T-cell (primary cell): ENCODE measurements around the gene SDK2. TPM values are rescaled to one million over a fixed set of nuclear protein-coding genes. Genes with fewer than 3 reads are reported as not detected.

Source experiments
- ATAC-seq, 4 experiments: fragments of 200-7000 bp in 3 of 4; fragments of 150-1000 bp in 1 of 4; cut with Tn5 transposase; replicated peaks in 1 of 4; 1 replicate in 3 of 4; 2 replicates in 1 of 4; pipeline ENCODE4 v1.10.0; 2021; ENCODE audit warnings: moderate library complexity in 3 of 4, mild to moderate bottlenecking in 2 of 4, moderate number of reproducible peaks in 1 of 4
- CTCF ChIA-PET, 2 donors: fragments of 300-600 bp; sonication (Branson Sonifier 250); formaldehyde crosslinking; loops; one replicate each; lab custom pipeline; 2022; ENCODE audit warnings: antibody characterized with exemption in 2 of 2; lab: Charles Lee
- POLR2A ChIA-PET, 2 donors: fragments of 300-600 bp; sonication (Branson Sonifier 250); formaldehyde crosslinking; loops; one replicate each; lab custom pipeline; 2022; ENCODE audit warnings: antibody characterized with exemption in 2 of 2; lab: Charles Lee
- DNase-seq, 35 experiments: peaks; one replicate each; pipeline versions ENCODE4 v3.0.0 to v3.0.0-alpha.2; 2013 to 2023
- H3K27ac ChIP-seq: one replicate; pipeline ENCODE4 v1.5.1; 2013; ENCODE audit warnings: low read length
- H3K27me3 ChIP-seq, 2 experiments: replicated peaks in 1 of 2; 1 replicate in 1 of 2; 2 replicates in 1 of 2; pipeline versions ENCODE4 v1.6.1 to v1.7.0; 2013; ENCODE audit warnings: low read length in 1 of 2, mixed read lengths in 1 of 2; ENCODE audit not compliant: control insufficient read depth in 2 of 2, insufficient read depth in 2 of 2; ENCODE audit errors: extremely low read depth in 1 of 2
- H3K36me3 ChIP-seq, 2 donors: 1 replicate in 1 of 2; 2 replicates in 1 of 2; pipeline versions ENCODE4 v1.6.1 to v1.7.0; 2013; ENCODE audit warnings: low read length in 1 of 2; ENCODE audit not compliant: control insufficient read depth in 2 of 2, insufficient read depth in 1 of 2; ENCODE audit errors: extremely low read depth in 1 of 2
- H3K4me1 ChIP-seq, 2 experiments: 1 replicate in 1 of 2; 2 replicates in 1 of 2; pipeline versions ENCODE4 v1.6.1 to v1.7.0; 2013; ENCODE audit warnings: low read length in 2 of 2, mixed read lengths in 1 of 2; ENCODE audit not compliant: insufficient read depth in 2 of 2, control insufficient read depth in 1 of 2; ENCODE audit errors: extremely low read depth in 1 of 2
- H3K4me3 ChIP-seq, 2 donors: 1 replicate in 1 of 2; 2 replicates in 1 of 2; pipeline versions ENCODE4 v1.5.1 to v1.7.0; 2013; ENCODE audit warnings: mild to moderate bottlenecking in 2 of 2, low read length in 1 of 2, moderate library complexity in 1 of 2; ENCODE audit not compliant: control insufficient read depth in 1 of 2; ENCODE audit errors: extremely low read depth in 1 of 2
- H3K9me3 ChIP-seq: 2 replicates; pipeline ENCODE4 v1.7.0; 2013
- H3K27ac Mint-ChIP-seq, 2 donors: one replicate each; pipeline ENCODE4 v1.8.0; 2020 to 2021; ENCODE audit warnings: mild to moderate bottlenecking in 2 of 2, mixed read lengths in 2 of 2
- H3K27me3 Mint-ChIP-seq, 2 donors: one replicate each; pipeline ENCODE4 v1.8.0; 2021 to 2022; ENCODE audit warnings: mixed read lengths in 2 of 2
- H3K36me3 Mint-ChIP-seq: one replicate; pipeline ENCODE4 v1.8.0; 2021; ENCODE audit warnings: mixed read lengths
- H3K4me1 Mint-ChIP-seq, 3 donors: one replicate each; pipeline ENCODE4 v1.8.0; 2020 to 2022; ENCODE audit warnings: mixed read lengths in 3 of 3, mild to moderate bottlenecking in 1 of 3
- H3K4me3 Mint-ChIP-seq, 3 donors: one replicate each; pipeline ENCODE4 v1.8.0; 2020 to 2022; ENCODE audit warnings: mild to moderate bottlenecking in 3 of 3, mixed read lengths in 3 of 3, moderate library complexity in 3 of 3
- H3K9me3 Mint-ChIP-seq, 3 donors: one replicate each; pipeline ENCODE4 v1.8.0; 2020 to 2022; ENCODE audit warnings: mixed read lengths in 3 of 3
- WGBS: methylation state at CpG from one replicate; pipeline ENCODE4 v1.1.5; 2013; ENCODE audit warnings: missing lambda C conversion rate; ENCODE audit not compliant: insufficient coverage; 5-methylcytosine and 5-hydroxymethylcytosine counted together
- total RNA-seq, 35 experiments: library from RNA in 6 of 35; stranded (reverse) in 6 of 35; fragments of 120-200 nt in 1 of 35; gene quantifications; one replicate each; pipeline versions ENCODE4 v1.2.1 to v1.2.4 and lab custom pipeline; 2013 to 2026

The SDK2 gene
- total RNA-seq, 5 donors from 2014 or later (not counting 1 experiment from before 2014, with no cell fraction given) = 2.9 to 8.3 (median 4.8) TPM

DNA sequence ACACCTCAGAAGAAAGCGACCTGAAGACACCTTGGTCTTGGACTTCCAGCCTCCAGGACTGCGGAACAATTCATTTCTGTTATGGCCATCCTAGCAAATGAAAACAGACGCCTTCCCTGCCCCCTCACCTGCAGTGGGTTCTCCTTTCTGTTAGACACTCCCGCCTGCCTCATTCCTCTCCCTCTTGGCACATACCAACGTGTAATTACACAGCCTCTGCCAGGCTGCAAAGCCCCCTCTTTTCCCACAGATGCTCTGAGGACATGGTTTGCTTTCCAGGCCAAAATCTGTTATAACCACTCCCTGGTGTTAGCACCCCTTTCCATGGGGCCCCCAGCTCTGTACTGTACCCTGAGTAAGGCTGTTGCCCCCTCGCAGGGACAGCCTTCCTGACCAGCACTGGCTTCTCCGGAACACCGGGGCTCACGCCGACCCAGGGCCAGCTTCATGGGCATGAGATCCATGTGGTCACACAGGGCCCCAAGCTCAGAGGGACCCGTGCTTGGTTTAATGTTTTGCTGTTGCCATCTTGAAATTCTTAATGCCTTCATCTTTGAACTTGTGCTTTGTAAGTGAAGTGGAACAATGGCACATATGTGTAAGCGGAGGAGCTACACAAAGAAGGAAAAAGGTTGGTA lies 64.1 kb downstream of the SDK2 start:
- Mint-ChIP-seq H3K4me1 (peaks cover 3 to 22% (median 5%) of the 10 kb centered on the region in 3 donors), H3K9me3 (no peaks in the 10 kb centered on the region), H3K27ac (no peak overlapping the region), H3K27me3 (peaks cover 0 to 6% of the 10 kb centered on the region in 2 donors), H3K36me3 (no peaks in the 10 kb centered on the region), H3K4me3 (no peak overlapping the region)
- Histone ChIP-seq H3K27me3 (peaks cover 0 to 3% of the 10 kb centered on the region in 2 experiments), H3K4me3 (no peak overlapping the region), H3K4me1 (peaks cover 0 to 2% of the 10 kb centered on the region in 2 experiments), H3K36me3 (peaks cover 0 to 2% of the 10 kb centered on the region in 2 donors), H3K9me3 (no peaks in the 10 kb centered on the region), H3K27ac (no peak overlapping the region)
- no peak for DNase-seq
- 85% methylated on average over 12 of the region's 12 CpGs for WGBS
- CTCF ChIA-PET = no interaction called here
- POLR2A ChIA-PET = no interaction called here
- no peak for ATAC-seq

DNA sequence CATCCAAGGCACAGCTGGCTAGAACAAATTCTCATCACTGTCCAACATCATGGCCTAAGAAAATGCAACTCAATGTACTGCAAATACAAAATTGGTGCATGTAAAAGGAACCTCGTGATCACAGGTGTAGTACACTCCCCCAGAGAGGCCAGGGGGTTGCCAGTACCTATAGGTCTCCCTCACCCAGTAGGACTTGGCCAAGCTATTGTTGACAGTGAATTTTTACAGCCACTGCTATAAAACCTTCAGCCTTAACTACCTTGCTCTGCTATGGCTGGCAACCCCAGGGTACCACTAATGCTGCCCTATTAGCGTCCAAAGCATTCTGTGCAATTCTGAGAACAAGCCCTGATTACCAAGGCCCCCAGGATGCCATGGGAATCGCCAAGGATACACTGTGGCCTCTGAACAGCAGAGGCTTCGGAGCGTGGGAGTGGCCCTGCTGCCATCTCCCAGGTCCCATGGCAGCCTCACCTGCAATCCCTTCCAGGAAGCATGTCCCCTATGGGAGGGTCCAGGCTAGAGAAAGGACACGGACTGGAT lies 67.6 kb downstream of the SDK2 start:
- Mint-ChIP-seq H3K9me3 (no peaks in the 10 kb centered on the region), H3K27me3 (peaks cover 0 to 9% of the 10 kb centered on the region in 2 donors), H3K4me3 (no peak overlapping the region), H3K27ac (no peak overlapping the region), H3K4me1 (peaks cover 8 to 43% (median 16%) of the 10 kb centered on the region in 3 donors), H3K36me3 (no peaks in the 10 kb centered on the region)
- no peak for ATAC-seq
- H3K4me1 ChIP-seq = peaks cover 0 to 8% of the 10 kb centered on the region in 2 experiments
- peaks cover 0 to 2% of the 10 kb centered on the region in 2 donors for H3K36me3 ChIP-seq
- ChIA-PET POLR2A (no interaction called here), CTCF (no interaction called here)
- no peak for DNase-seq
- no peaks in the 10 kb centered on the region for H3K9me3 ChIP-seq
- 64% methylated on average over 4 of the region's 6 CpGs for WGBS
- H3K4me3 ChIP-seq = no peak overlapping the region
- no peak overlapping the region for H3K27ac ChIP-seq
- H3K27me3 ChIP-seq = peaks cover 0 to 17% of the 10 kb centered on the region in 2 experiments

DNA sequence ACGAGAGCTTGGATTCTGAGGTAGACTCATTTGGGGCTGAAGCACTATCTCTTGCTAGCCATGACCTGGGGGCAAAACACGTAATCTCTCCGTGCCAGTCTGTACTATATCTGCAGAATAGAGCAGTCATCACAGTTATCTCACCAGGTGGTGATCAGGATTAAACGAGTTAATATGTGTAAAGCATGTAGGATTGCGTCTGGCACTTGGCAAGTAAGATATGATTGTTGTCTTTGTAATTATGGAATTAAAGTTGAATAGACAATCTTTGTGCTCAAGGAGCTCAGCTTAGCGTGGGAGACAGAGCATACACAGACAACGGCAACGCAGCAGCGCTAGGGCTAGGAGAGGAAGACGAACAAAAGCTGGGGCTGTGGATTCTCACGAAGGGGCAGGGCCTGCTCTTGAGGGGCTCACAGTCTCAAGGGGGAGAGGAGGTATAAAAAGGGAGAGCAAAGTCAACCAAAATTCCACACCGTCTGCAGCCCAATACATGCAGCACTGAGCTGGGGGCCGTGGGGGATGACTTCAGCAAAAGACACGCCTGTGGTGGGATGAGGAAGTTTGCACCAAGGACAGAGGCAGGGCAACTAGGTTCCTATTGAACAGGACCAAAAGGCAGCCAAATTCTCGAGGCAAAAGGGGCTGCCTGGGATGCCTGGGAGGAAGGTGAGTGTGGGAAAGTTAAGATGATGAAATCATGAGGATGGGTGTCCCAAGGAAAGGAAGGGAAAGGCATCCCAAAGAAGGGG lies 68.6 kb downstream of the SDK2 start:
- no peaks in the 10 kb centered on the region for H3K36me3 Mint-ChIP-seq
- ATAC-seq (no peak), DNase-seq (no peak)
- POLR2A ChIA-PET = no interaction called here
- WGBS = 72% methylated on average over 12 of the region's 15 CpGs
- Histone ChIP-seq H3K27ac (no peak overlapping the region), H3K36me3 (peaks cover 0 to 2% of the 10 kb centered on the region in 2 donors), H3K9me3 (no peaks in the 10 kb centered on the region), H3K4me3 (no peak overlapping the region), H3K4me1 (peaks cover 0 to 8% of the 10 kb centered on the region in 2 experiments), H3K27me3 (peaks cover 0 to 17% of the 10 kb centered on the region in 2 experiments)
- H3K4me3 Mint-ChIP-seq = no peak overlapping the region
- H3K27me3 Mint-ChIP-seq = peaks cover 0 to 9% of the 10 kb centered on the region in 2 donors
- no peak overlapping the region for H3K27ac Mint-ChIP-seq
- peaks cover 8 to 43% (median 16%) of the 10 kb centered on the region in 3 donors for H3K4me1 Mint-ChIP-seq
- no peaks in the 10 kb centered on the region for H3K9me3 Mint-ChIP-seq
- CTCF ChIA-PET = no interaction called here

DNA sequence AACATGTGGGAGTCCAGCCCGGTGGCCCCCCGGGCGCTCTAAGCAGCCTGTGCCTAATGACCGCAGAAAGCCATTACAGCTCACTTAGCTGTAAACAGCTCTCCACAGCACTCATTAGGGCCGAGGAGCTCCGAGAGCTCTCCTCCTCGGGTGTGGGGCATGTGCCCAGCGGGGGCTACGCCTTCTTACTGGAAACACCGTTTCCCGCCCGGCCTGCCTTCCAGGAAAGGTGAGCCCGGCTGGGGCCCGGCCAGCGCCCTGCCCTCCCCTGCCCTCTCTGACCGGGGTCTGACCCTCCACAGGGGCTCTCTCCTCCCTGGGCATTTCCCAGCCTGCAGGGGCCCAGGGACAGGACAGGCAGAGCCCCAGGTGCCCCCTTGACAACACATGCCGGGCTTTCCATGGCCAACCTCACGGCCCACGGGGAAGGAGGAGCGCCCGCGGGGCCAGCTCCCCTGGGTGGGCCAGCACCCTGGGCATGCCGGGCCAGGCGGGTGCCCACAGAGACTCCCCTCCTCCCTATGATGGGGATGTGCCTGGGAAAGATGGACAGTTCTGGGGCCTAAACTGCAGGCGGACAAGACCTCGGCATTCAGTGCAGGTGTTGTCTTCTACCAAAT lies 72.6 kb downstream of the SDK2 start:
- ATAC-seq = no peak
- POLR2A ChIA-PET = interaction anchor here in 1 of 2 donors (1.1 kb wide), 1 partner anchor 14 kb away, joined by 3 read pairs; no protein-coding TSS in a partner anchor

DNA sequence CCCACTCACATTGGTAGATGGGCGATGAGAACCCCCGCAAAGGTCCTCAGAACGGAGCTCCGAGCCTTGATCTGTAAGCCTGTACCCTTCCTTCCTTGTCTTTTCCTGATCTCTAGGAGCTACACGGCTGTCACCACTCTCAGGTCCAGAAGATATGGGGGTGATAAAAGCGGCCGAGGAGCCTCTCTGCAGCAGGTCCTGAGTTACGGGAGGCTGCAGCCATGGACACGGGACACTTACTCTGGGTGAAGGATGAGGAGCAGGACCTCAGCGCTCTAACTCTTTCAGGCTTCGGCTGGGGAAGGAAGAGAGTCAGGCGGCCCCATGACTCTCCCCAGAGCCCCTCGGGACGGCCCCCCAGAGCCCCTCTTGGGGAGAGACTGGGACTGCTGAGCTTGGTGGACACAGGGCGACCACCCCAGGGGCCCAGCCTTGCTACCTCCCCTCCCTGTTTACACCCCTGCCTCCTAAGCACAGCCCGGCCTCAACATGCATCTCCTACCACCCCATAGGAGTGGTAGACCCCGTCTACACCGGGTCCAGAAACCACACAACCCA lies 74.4 kb downstream of the SDK2 start:
- ATAC-seq = no peak
- Histone ChIP-seq H3K36me3 (no peaks in the 10 kb centered on the region), H3K4me3 (no peak overlapping the region), H3K9me3 (no peaks in the 10 kb centered on the region), H3K4me1 (peaks cover 0 to 18% of the 10 kb centered on the region in 2 experiments), H3K27ac (no peak overlapping the region), H3K27me3 (peaks cover 0 to 12% of the 10 kb centered on the region in 2 experiments)
- CTCF ChIA-PET = no interaction called here
- POLR2A ChIA-PET = no interaction called here
- Mint-ChIP-seq H3K27me3 (peaks cover 0 to 3% of the 10 kb centered on the region in 2 donors), H3K9me3 (no peaks in the 10 kb centered on the region), H3K4me1 (peaks cover 29 to 46% (median 38%) of the 10 kb centered on the region in 3 donors), H3K36me3 (no peaks in the 10 kb centered on the region), H3K4me3 (no peak overlapping the region), H3K27ac (no peak overlapping the region)
- WGBS = 86% methylated on average over 5 of the region's 18 CpGs
- no peak for DNase-seq

More for the DNA sequence above, 72.6 kb downstream of the SDK2 start:
- no peak overlapping the region for H3K4me3 Mint-ChIP-seq
- no peaks in the 10 kb centered on the region for H3K36me3 Mint-ChIP-seq
- Histone ChIP-seq H3K4me1 (peaks cover 0 to 18% of the 10 kb centered on the region in 2 experiments), H3K27me3 (peaks cover 0 to 14% of the 10 kb centered on the region in 2 experiments), H3K36me3 (no peaks in the 10 kb centered on the region), H3K4me3 (no peak overlapping the region), H3K27ac (no peak overlapping the region), H3K9me3 (no peaks in the 10 kb centered on the region)
- CTCF ChIA-PET = no interaction called here
- no peaks in the 10 kb centered on the region for H3K9me3 Mint-ChIP-seq
- 89% methylated on average over 16 of the region's 26 CpGs for WGBS
- H3K27me3 Mint-ChIP-seq = peaks cover 0 to 7% of the 10 kb centered on the region in 2 donors
- no peak for DNase-seq
- H3K27ac Mint-ChIP-seq = no peak overlapping the region
- H3K4me1 Mint-ChIP-seq = peaks cover 23 to 53% (median 34%) of the 10 kb centered on the region in 3 donors

DNA sequence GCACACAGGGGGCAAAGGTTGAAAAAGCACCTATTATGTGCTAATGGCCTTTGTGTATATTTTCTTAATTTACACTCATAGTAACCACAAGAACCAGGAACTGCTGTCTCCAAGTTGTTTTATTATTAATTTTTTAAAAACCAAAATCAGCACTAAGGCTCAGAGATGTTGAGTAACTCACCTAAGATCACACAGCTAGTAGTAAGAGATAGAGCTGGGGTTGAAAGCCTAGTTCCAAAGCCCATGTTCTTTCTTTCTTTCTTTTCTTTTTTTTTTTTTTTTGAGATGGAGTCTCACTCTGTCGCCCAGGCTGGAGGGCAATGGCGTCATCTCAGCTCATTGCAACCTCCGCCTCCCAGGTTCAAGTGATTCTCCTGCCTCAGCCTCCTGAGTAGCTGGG lies 75.3 kb downstream of the SDK2 start:
- Histone ChIP-seq H3K36me3 (no peaks in the 10 kb centered on the region), H3K9me3 (no peaks in the 10 kb centered on the region), H3K27ac (no peak overlapping the region), H3K4me3 (no peak overlapping the region), H3K4me1 (peaks cover 0 to 18% of the 10 kb centered on the region in 2 experiments), H3K27me3 (peaks cover 0 to 10% of the 10 kb centered on the region in 2 experiments)
- no peaks in the 10 kb centered on the region for H3K27me3 Mint-ChIP-seq
- H3K9me3 Mint-ChIP-seq = no peaks in the 10 kb centered on the region
- WGBS = 100% methylated on average over 1 of the region's 3 CpGs
- CTCF ChIA-PET = no interaction called here
- H3K36me3 Mint-ChIP-seq = no peaks in the 10 kb centered on the region
- H3K4me1 Mint-ChIP-seq = peaks cover 29 to 40% (median 32%) of the 10 kb centered on the region in 3 donors
- POLR2A ChIA-PET = interaction anchor here in 1 of 2 donors (0.6 kb wide), 1 partner anchor 845 kb away, joined by 3 read pairs; no protein-coding TSS in a partner anchor
- no peak overlapping the region for H3K4me3 Mint-ChIP-seq
- DNase-seq (no peak), ATAC-seq (no peak)
- no peak overlapping the region for H3K27ac Mint-ChIP-seq
